Globus pallidus (tissue), 1 donor: ENCODE data around the gene CACNB2.

Experiments used
- DNase-seq: peaks from one replicate; pipeline ENCODE4 v3.0.0-alpha.2; 2015; ENCODE audit warnings: low spot score

The CACNB2 gene

GRCh38 chr10:18455086-18455884 is 315.1 kb downstream of the CACNB2 start:
- DNase-seq = no peak

- no peak for DNase-seq
These were observed 316.8 kb downstream of the CACNB2 start for GRCh38 chr10:18456984-18457383.

- no peak for DNase-seq
These were observed 319.8 kb downstream of the CACNB2 start for GRCh38 chr10:18460032-18460431.

GRCh38 chr10:18463673-18464211 is 323.5 kb downstream of the CACNB2 start:
- DNase-seq = no peak

GRCh38 chr10:18469125-18469524 is 328.9 kb downstream of the CACNB2 start:
- DNase-seq = no peak

- DNase-seq = no peak
These were observed 332.8 kb downstream of the CACNB2 start for GRCh38 chr10:18472977-18473376.

DNA sequence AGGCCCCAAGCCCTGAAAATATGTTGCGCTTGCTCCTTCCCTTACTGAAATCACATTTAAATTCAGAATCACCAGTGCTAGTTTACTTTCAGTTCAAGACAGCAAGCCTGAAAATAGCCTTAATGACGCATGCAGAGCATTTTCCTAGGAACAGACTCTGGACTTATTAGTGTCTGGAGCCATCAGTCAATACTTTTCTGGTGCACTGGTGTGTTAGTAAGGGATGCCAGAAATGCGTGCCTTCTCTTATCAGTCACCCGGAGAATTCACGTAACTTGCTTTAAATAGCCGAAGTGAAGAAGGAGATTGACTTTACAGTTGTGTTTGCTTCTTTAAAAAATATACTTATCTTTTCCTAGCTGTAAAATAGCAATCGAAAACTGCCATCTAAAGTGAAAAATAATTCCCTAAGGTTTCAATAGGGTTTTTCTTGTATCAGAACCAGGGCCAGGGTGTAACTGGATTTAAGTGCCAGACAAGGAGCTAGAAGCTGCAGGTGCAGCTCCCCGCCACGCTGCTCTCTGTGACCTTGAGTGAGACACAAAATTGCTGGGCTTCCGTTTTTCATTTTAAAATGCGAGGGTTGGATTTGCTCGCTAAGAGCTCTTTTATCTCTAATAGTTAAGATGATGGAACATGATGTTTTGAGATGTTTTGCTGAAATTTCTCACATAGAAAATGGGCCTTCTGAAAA is 333.3 kb downstream of the CACNB2 start:
- DNase-seq = peak; percentile 11

DNA sequence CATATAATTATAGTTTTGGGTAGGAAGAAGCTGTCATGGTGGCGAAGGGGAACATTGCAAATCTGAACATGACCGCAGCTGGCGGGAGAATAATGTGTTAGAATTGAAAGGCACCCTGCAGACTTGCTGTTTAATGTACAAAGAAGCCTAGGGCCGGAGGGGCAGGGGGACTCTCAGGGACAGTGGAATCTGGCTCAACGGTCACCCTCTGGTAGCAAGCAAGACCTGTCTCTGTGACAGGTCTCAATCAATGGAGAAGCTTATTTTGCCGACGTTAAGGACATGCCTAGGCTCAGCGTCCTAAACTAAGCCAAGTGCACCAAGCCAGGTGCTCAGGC is 333.9 kb downstream of the CACNB2 start:
- DNase-seq = no peak

DNA sequence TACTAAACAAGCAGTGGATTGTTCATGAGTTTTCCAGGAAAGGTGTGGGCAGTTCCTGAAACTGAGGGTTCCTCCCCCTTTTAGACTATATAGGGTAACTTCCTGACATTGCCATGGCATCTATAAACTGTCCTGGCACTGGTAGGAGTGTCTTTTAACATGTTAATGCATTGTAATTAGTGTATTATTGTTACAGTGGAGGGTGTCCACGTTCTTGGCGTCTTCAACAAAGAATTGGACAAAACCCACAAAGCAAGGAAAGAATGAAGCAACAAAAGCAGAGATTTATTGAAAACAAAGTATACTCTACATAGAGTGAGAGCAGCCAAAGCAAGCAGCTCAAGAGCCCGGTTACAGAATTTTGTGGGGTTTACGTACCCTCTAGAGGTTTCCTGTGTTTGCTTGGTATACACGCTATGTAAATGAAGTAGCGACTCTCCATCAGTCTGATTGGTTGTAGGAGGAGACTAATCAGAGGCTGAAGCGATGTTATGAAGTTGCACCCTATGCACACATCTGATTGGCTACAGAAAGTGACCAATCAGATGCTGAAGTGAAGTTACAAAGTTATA is 335.9 kb downstream of the CACNB2 start:
- DNase-seq = no peak

DNA sequence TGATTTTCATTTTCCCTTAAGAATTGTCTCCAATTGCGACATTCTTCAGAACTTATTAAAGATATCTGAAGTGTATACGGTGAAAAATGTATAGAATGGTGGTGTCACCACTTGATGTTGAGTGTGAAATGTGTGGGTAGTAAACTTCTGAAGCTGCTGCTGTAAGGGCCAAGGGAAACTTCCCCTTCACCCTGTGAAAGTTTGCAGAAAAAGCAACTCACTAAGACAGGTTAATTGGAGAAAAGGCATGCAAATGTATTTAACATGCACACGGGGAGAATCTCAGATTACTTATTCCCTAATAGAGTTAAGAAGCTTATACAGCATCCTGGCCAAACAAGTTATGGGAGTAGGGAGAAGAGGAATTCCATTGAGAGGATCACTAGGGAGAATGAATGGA is 338.1 kb downstream of the CACNB2 start:
- DNase-seq = no peak

DNA sequence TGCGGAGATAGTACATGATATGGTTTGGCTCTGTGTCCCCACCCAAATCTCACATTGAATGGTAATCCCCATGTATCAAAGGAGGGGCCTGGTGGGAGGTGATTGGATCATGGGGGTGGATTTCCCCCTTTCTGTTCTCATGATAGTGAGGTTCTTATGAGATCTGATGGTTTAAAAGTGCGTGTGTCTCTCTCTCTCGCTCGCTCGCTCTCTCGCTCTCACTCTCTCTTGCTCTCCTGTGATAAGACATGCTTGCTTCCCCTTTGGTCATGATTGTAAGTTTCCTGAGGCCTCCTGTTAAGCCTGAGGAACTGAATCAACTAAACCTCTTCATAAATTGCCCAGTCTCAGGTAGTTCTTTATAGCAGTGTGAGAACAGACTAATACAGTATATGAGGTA is 339.3 kb downstream of the CACNB2 start:
- no peak for DNase-seq

DNA sequence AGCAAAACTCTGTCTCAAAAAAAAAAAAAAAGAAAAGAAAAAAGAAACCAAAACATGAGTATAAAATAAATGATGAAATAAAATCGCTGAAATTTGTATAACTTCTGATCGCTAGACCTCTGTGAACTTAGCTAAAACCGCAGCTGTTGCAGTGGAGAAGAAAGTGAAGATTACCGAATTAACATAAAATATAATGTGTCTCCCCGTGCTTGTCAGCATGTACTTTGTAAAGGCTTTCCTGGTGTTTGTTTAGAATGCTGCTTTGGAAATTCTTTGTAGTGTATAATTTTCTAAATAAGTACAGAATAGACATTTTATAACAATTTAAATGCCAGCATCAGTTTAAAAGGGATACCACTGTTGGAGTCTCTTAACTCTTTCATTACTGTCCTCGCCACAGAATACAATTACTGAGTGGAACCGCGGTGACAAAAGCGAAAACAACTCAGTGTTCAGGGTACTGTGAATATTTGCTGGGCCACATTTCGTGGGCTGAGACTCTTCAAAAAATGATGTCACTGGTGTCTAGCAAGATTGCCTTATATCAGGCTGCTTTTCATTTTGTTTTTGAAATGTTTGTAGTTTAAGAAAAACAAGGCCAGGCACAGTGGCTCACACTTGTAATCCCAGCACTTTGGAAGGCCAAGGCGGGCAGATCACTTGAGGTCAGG is 343.4 kb downstream of the CACNB2 start:
- no peak for DNase-seq

- no peak for DNase-seq
These were observed 346.2 kb downstream of the CACNB2 start for GRCh38 chr10:18486438-18486837.

DNA sequence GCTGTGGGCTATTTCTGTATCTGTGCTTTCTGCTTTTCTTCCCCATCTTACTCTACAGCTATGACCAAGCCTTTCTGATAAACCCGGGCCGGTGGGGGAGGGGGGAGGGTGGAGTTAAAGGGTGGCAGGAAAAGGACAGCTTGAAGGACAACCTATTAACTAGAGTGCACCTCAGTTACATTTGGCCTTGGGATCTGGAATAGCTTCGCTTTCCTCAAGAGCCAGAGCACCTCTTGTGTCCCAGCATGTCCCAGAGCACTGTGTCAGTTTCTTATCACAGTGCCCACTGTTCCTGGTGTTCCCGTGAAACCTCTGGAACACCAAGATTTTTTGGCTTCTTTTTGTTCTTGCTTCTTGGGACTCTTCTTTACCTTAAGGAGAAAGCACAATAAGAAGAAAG is 350.5 kb downstream of the CACNB2 start:
- DNase-seq = no peak

- peak; percentile 5 for DNase-seq
These were observed 357.7 kb downstream of the CACNB2 start for GRCh38 chr10:18497806-18498369.

DNA sequence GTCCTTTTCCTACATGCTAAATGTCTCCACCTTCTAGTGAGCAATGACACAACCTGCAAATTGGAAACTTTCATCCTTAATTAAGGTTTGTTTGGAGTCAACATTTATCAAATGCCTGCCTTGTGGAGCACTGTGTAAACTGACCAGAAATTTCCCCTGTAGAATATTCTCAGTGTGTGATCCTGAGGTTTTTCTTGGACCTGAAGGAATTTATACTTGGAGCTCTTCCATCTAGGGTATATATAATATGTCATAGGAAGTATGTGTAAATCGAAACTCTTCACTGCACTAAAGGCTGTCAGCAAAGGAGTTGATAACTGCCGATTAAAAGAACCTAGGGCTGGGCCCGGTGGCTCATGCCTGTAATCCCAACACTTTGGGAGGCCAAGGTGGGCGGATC is 358.8 kb downstream of the CACNB2 start:
- no peak for DNase-seq

DNA sequence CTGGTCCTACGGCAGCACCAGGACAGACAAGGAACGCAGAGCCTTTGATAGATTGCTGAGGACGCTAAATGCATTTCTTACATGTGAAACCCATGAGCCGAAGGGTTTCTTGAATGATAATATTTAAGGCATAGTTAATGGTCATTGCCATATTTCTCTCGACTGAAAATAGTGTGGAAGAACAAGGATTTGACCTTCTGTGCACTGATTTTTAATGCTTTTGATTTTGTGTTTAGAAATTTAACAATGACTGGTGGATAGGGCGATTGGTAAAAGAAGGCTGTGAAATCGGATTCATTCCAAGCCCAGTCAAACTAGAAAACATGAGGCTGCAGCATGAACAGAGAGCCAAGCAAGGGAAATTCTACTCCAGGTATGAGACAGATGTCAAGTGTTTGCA is 360.4 kb downstream of the CACNB2 start:
- no peak for DNase-seq

GRCh38 chr10:18501198-18501597 is 361.0 kb downstream of the CACNB2 start:
- no peak for DNase-seq

DNA sequence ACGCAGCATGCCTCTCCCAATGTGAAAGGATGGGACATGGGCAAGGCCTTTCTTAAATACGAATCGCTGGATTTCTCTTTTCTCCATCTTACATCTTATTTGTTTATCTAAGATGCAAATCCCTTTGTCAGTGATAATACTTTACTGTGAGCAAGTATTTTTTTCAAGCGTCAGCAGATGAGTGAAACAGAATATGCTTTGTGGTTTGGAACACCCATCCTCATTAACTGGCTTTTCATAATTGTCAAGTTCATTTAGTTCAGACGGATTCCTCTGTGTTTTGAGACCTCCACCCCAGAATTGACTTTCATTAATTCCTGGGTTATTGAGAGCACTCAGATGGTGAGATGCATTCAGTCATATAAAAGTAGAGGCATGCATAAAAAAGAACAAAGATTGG is 361.4 kb downstream of the CACNB2 start:
- no peak for DNase-seq

DNA sequence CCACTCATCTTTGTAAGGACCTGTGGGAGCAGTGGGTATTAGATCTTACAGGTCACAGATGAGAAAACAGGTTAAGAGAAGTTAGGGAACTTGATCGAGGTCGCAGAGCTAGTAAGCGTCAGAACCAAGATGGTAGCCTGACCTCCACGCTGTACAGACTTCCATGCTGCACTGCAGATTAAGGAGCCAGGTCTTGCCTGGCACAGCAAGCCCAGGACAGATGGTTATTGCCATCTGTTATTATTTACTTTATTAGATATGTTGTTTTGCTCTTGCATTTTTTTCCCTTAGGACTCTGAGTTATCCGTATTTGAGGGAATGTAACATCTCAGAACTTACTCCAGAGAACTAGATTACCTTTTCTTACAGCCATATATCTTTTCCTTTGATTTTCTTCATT is 363.9 kb downstream of the CACNB2 start:
- DNase-seq = no peak

DNA sequence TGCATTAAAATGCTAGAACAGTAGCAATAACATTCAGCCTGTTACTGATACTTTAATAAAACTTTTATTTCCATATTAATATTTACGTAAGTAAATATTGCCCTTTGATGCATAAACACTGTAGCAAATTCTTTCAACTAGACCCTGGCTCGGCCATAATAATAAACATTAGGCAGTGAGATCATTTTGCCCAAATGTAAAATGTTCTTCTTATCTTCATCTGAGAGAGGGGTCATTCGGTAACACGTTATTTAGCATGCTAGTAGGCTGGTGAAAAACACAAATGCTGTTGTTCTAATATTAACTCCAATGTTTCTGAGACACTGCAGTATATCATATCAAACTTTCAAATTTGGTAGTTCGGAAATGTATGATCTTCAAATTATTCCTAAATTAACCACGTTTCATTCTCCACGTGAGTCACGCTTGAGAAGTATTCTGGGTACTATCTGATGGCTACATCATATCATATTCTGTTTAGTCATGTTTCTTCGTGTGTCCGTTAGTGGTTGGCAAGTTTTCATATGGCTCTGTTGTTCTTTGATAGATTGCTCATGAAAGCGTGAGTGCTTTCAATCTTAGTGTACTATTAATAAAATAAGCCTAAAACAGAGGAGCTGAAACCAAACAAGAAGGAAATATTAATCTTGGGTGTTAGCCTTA is 365.4 kb downstream of the CACNB2 start:
- DNase-seq = no peak

- no peak for DNase-seq
These were observed 368.4 kb downstream of the CACNB2 start for GRCh38 chr10:18508587-18508986.
